ENCODE measurements around the gene PRMT1.

The PRMT1 gene

GRCh38 chr19:49651029-49651819 is 25.8 kb upstream of the PRMT1 start:
- DNase-seq (ENCODE audit: extremely low read depth in 1 of 2, low read depth in 1 of 2): no peak

GRCh38 chr19:49651820-49652550 is 25.1 kb upstream of the PRMT1 start:
- DNase-seq (ENCODE audit: extremely low read depth in 1 of 2, low read depth in 1 of 2): no peak

- no peak for DNase-seq (ENCODE audit: extremely low read depth in 1 of 2, low read depth in 1 of 2)
These were observed 24.3 kb upstream of the PRMT1 start for GRCh38 chr19:49652551-49653465.

- DNase-seq (ENCODE audit: extremely low read depth in 1 of 2, low read depth in 1 of 2): no peak
These were observed 23.6 kb upstream of the PRMT1 start for GRCh38 chr19:49653466-49653806.

- DNase-seq (ENCODE audit: extremely low read depth in 1 of 2, low read depth in 1 of 2): no peak
These were observed 22.5 kb upstream of the PRMT1 start for GRCh38 chr19:49654581-49654980.

GRCh38 chr19:49655570-49656455 is 21.3 kb upstream of the PRMT1 start:
- no peak for DNase-seq (ENCODE audit: extremely low read depth in 1 of 2, low read depth in 1 of 2)

GRCh38 chr19:49656456-49657109 is 20.5 kb upstream of the PRMT1 start:
- DNase-seq (ENCODE audit: extremely low read depth in 1 of 2, low read depth in 1 of 2): no peak

GRCh38 chr19:49657493-49658138 is 19.5 kb upstream of the PRMT1 start:
- no peak for DNase-seq (ENCODE audit: extremely low read depth in 1 of 2, low read depth in 1 of 2)

GRCh38 chr19:49658139-49658517 is 18.9 kb upstream of the PRMT1 start:
- no peak for DNase-seq (ENCODE audit: extremely low read depth in 1 of 2, low read depth in 1 of 2)

GRCh38 chr19:49658566-49659442 is 18.3 kb upstream of the PRMT1 start:
- DNase-seq (ENCODE audit: extremely low read depth in 1 of 2, low read depth in 1 of 2): no peak

GRCh38 chr19:49660338-49660961 is 16.6 kb upstream of the PRMT1 start:
- DNase-seq (ENCODE audit: extremely low read depth in 1 of 2, low read depth in 1 of 2): no peak

- DNase-seq (ENCODE audit: extremely low read depth in 1 of 2, low read depth in 1 of 2): no peak
These were observed 15.1 kb upstream of the PRMT1 start for GRCh38 chr19:49662011-49662410.

GRCh38 chr19:49663224-49663623 is 13.8 kb upstream of the PRMT1 start:
- DNase-seq (ENCODE audit: extremely low read depth in 1 of 2, low read depth in 1 of 2): no peak

- DNase-seq (ENCODE audit: extremely low read depth in 1 of 2, low read depth in 1 of 2): peak; percentile 75 to 84
These were observed 12.7 kb upstream of the PRMT1 start for GRCh38 chr19:49664171-49665035.

GRCh38 chr19:49665036-49665350 is 12.1 kb upstream of the PRMT1 start:
- DNase-seq (ENCODE audit: extremely low read depth in 1 of 2, low read depth in 1 of 2): no peak

GRCh38 chr19:49665351-49666119 is 11.5 kb upstream of the PRMT1 start, which contains the start of the genes BCL2L12 and IRF3:
TSS of gene BCL2L12 (plus strand) at chr19:49665933. CDS start at chr19:49666693, 760 bp downstream.
TSS of gene IRF3 (minus strand) at chr19:49665857. CDS start at chr19:49664838, 1,019 bp downstream.
- DNase-seq (ENCODE audit: extremely low read depth in 1 of 2, low read depth in 1 of 2): peak; percentile 94 to 97

Data from stimulated activated CD8-positive, alpha-beta memory T cell treated with anti-CD3 and anti-CD28 coated beads, Interleukin-7, amount 100 ng/mL, for 48 hours (primary cell).